ENCODE results near the gene SLC7A7.
"Not testable (repeated sequence)": the region's sequence is repeated elsewhere in the genome, so short reads cannot be mapped to it uniquely, and the experiment has no call there.

Gene SLC7A7

DNA sequence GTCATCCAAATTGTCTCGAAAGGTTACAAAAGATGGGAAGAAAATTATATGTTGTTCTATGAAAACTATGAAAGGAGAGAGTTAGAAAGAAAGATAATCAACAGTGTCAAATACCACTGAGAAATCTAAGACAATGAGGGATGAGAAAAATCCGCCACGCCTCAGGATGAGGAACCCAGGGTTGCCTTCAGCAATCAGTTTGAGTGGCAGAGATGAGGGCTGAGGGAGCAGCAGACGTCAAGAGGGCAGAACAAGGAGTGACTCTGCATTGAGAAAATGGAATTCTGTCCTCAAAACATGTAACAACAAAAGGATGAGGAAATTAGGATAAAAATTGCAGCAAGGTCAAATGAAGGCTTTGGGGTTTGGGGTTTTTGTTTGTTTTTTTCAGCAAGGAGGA is 67.0 kb downstream of the SLC7A7 start:
- DNase-seq: no peak

DNA sequence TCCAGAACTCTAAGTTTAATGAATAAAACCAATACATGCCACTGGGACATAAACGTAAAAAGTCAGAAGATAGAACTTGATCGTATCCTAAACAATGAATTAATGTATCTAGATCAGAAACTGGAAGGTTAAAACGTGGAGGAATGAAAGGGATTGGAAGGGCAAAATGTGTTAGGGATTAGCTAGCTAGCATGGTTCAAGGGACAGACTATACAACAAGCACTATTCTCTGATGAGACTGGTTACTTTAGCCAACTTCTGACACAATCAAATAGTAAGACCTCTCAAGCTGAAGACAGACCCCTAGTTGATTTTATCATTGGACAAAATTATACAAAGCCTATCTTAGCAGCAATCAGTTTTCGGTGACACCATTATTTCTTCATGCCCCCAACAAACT is 67.5 kb downstream of the SLC7A7 start:
- DNase-seq: no peak

DNA sequence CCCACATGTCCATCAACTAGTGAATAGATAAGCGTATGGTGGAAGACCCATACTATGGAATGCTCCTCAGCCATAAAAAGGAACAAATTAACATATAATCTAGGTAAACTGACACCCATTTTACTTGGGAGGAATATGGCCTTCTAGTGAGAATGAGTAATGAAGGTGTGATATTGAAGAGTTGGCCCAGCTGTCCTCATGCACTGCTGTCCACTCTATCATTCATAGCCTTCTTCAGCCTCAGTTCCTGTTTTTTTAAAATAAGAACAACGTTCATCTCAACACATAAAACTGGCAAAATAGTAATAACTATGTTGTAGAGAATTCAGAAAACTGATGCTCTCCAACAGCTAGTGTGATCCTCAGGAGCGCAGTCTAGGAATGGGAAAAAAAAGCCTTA is 75.2 kb downstream of the SLC7A7 start:
- DNase-seq: no peak

DNA sequence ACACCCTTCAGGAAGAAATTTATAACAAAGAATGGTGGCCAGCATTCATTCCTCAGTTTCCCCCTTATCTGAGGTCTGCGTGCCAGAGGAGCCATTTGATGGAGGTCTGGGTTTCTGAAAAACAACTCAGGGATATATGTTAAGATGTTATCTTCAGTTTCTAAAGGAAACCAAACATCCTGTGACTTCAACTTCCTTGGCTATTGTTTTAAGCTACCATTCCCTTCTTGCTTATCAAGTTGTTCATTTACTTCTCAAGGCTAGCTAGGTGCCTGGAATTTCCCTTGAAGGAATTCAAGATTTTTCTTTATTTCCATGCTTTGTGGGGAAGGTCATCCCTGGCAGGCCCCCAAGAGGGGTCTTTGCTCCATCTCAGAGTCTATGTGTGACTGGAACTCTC is 75.8 kb downstream of the SLC7A7 start:
- no peak for DNase-seq

DNA sequence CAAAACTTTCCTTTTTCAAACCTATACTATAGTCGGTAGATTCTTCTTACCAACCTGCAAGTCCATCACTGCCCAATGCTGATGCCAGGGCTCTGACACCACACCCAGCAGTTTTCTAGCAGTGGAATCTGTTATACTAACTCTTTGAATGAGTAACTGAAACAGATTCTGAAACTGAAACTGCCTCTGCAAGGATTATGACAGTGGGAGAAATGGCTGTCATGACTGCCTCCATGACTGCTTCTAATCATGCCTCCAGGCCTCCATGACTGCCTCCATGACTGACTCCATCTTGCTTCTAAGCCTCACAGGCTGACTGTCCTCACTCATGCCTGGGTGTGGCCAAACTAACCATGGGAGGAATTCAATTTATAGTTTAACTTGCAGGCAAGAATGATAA is 78.2 kb downstream of the SLC7A7 start:
- no peak for DNase-seq

DNA sequence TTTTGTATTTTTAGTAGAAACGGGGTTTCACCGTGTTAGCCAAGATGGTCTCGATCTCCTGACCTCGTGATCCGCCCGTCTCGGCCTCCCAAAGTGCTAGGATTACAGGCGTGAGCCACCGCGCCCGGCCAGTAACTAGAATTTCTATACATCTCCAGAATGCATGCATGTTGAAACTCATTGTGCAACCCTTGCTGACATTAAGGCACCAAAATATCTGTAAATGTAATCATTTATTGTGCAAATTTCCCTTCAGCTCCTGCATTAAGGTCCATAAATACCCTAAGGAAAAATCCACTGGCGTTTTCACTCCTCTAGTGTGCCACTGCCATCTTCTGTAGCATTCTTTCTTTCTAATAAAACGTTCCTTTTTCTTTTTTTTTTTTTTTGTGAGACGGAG is 78.9 kb downstream of the SLC7A7 start:
- DNase-seq: not testable (repeated sequence)

DNA sequence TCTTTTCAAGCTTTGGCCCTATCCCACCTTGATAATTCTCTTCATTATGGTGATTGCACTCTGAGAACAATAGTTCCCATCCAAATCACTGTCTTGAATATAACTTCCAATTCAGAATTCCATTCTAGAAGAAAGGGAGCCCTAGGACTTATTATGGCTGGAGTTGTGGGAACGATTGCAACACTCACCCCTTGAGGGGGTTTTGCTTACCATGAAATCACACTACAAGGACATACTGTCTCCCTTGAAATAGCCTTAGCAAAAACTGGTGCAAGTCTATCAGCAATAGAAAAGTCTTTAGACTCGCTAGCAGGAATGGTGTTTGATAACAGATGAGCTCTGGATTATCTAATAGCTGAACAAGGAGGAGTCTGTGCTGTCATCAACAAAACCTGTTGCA is 80.1 kb downstream of the SLC7A7 start:
- no peak for DNase-seq

DNA sequence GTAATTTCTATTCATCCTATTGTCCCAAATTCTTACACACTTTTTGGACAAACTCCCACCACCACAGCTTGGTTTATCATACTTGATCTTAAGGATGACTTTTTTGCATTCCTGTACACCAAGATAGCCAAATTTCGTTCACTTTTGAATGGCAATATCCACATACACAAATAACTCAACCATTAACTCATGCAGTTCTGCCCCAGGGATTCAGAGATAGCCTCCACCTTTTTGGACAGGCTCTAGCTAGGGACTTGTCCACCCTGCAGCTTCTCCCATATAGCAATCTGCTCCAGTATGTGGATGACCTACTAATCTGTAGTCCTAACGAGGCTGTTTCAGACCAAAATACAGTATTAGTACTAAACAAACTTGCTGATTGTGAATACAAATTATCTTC is 81.4 kb downstream of the SLC7A7 start:
- no peak for DNase-seq

DNA sequence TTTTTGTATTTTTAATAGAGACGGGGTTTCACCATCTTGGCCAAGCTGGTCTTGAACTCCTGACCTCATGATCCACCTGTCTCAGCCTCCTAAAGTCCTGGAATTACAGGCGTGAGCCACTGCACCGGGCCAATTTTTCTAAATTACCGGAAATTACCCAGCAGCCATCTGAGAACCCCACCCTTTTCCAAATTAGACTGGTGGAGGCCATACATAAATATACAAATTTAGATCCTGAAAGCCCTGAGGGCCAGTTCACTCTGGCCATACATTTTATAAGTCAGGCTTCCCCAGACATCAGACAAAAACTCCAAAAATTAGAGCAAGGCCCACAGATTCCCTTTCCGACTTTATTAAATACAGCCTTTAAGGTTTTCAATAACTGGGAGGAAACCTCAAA is 83.2 kb downstream of the SLC7A7 start:
- DNase-seq: not testable (repeated sequence)

DNA sequence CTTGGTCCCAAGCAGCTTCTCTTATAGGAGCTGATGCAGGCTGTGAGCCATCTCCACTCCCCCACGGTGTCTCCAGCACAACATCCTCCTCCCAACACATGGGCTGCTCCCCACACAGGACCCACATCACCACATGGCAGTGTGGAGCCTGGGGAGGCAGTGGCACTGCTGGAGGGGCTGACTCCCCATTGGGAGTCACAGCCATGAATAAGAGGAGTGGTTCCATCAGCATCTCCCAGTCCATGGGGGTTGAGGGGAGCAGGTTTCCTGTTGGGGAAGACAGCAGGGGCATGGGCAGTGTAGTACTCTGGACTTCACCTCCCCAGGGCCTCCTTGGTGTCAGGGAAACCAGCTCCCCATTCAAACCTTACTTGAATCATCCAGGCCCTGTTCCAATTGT is 89.2 kb downstream of the SLC7A7 start:
- DNase-seq: no peak

DNA sequence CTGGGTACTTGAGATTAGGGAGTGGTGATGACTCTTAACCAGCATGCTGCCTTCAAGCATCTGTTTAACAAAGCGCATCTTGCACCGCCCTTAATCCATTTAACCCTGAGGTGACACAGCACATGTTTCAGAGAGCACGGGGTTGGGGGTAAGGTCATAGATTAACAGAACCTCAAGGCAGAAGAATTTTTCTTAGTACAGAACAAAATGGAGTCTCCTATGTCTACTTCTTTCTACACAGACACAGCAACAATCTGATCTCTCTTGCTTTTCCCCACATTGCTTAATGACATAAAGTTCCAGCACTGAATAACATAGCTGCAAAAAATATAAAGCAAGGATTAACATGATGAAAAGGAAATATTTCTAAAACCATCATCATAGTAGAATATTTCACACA is 89.9 kb downstream of the SLC7A7 start:
- DNase-seq: not testable (repeated sequence)

DNA sequence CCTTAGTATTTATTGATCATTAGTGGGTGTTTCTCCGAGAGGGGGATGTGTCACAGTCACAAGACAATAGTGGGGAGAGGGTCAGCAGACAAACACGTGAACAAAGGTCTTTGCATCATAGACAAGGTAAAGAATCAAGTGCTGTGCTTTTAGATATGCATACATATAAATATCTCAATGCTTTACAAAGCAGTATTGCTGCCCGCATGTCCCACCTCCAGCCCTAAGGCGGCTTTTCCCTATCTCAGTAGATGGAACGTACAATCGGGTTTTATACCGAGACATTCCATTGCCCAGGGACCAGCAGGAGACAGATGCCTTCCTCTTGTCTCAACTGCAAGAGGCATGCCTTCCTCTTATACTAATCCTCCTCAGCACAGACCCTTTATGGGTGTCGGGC is 90.4 kb downstream of the SLC7A7 start:
- not testable (repeated sequence) for DNase-seq

DNA sequence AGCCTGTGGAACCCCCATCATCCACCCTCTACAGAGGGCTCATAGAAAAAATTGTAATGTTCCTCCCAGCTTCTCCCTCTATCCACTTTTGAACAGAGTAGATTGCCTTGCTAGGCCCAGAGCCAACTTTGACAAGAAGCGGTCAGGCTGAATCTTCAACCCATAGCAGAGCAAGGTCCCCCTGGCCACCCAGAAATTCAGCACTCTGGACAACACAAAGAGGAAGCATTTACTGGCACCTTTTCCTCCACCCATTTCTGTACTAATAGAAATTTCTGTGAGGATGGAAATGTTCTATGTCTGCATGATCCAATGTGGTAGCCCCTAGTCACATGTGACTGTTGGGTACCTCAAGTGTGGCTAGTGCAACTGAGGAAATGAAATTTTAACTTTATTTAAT is 91.4 kb downstream of the SLC7A7 start:
- no peak for DNase-seq

Measured in CD4-positive, alpha-beta T cell treated with Interleukin-17A for 1 hour (primary cell).